K562 (cell line): Measurements from ENCODE around the gene OBSCN. TPM values are rescaled to one million over a fixed set of nuclear protein-coding genes. Genes with fewer than 3 reads are reported as not detected.

ENCODE experiments used
- ATAC-seq: fragments of 200-7000 bp; cut with Tn5 transposase; 3 replicates; pipeline ENCODE4 v1.9.1; 2020; ENCODE audit warnings: moderate library complexity
- BruUV-seq: library from RNA; stranded (reverse); fragments of 400-500 nt; replicated peaks from 2 replicates; lab custom pipeline; 2021; lab: Mats Ljungman, UMichigan
- CTCF ChIA-PET: fragments of 300-600 bp; formaldehyde crosslinking; extraction: SDS; loops from one replicate; lab custom pipeline; 2021; ENCODE audit warnings: low intra/inter-chr PET ratio; lab: Yijun Ruan, JAX
- POLR2A ChIA-PET: fragments of 300-600, 350-650 bp; sonication (Branson Sonifier 250); formaldehyde crosslinking; extraction: SDS; loops from one replicate; lab custom pipeline; 2021; ENCODE audit warnings: antibody characterized with exemption, inconsistent platforms; lab: Yijun Ruan, JAX
- DNase-seq, 4 experiments: peaks; one replicate each; pipeline versions ENCODE4 v3.0.0 to v3.0.0-alpha.2; 2011 to 2018; ENCODE audit warnings: low spot score in 3 of 4, mixed read lengths in 3 of 4; ENCODE audit errors: extremely low read depth in 1 of 4
- FAIRE-seq: peaks from 2 replicates; lab custom pipeline; 2011; peaks lifted over from hg19 to GRCh38; lab: Jason Lieb, UNC
- H2AFZ ChIP-seq: 2 replicates; pipeline ENCODE4 v1.6.0; 2011; ENCODE audit warnings: low read depth, low read length, control low read depth, inconsistent platforms
- H3K27ac ChIP-seq: fragments of 200-600 bp; 3 replicates; pipeline ENCODE4 v1.8.0; 2011; ENCODE audit warnings: low read depth, mild to moderate bottlenecking, control low read depth, inconsistent platforms, low read length, moderate library complexity, mixed read lengths; ENCODE audit errors: extremely low read depth
- H3K27me3 ChIP-seq, 2 experiments: fragments of 300-600 bp in 1 of 2; 2 replicates in 1 of 2; 3 replicates in 1 of 2; pipeline versions ENCODE4 v1.6.0 to v1.8.0; 2011; ENCODE audit warnings: inconsistent platforms in 2 of 2, low read length in 2 of 2, mild to moderate bottlenecking in 1 of 2, mixed read lengths in 1 of 2, moderate library complexity in 1 of 2; ENCODE audit not compliant: control insufficient read depth in 2 of 2, insufficient read depth in 2 of 2
- H3K36me3 ChIP-seq: fragments of 300-600 bp; 3 replicates; pipeline ENCODE4 v1.8.0; 2011; ENCODE audit warnings: mild to moderate bottlenecking, low read length, inconsistent platforms; ENCODE audit not compliant: control insufficient read depth, insufficient read depth
- H3K4me1 ChIP-seq, 2 experiments: fragments of 200-600 bp in 1 of 2; replicated peaks in 1 of 2; 2 replicates in 1 of 2; 3 replicates in 1 of 2; pipeline versions ENCODE4 v1.5.1 to v1.8.0; 2011; ENCODE audit warnings: inconsistent platforms in 2 of 2, low read length in 2 of 2, mild to moderate bottlenecking in 1 of 2, mixed read lengths in 1 of 2, moderate library complexity in 1 of 2; ENCODE audit not compliant: control insufficient read depth in 2 of 2, insufficient read depth in 2 of 2
- H3K4me2 ChIP-seq: 2 replicates; pipeline ENCODE4 v1.6.1; 2011; ENCODE audit warnings: low read length, control low read depth, inconsistent platforms, mixed read lengths; ENCODE audit not compliant: insufficient read depth
- H3K4me3 ChIP-seq: fragments of 200-600 bp; sonication (generic), shearing (Covaris generic); 2 replicates; pipeline ENCODE4 v1.5.1; 2016; ENCODE audit warnings: control low read depth, inconsistent platforms
- H3K79me2 ChIP-seq: fragments of 200-600 bp; 3 replicates; pipeline ENCODE4 v1.8.0; 2011; ENCODE audit warnings: low read length, inconsistent platforms; ENCODE audit not compliant: control insufficient read depth, insufficient read depth
- H3K9ac ChIP-seq, 2 experiments: 2 replicates each; pipeline versions ENCODE4 v1.6.0 to v1.6.1; 2011; ENCODE audit warnings: low read depth in 2 of 2, low read length in 2 of 2, control low read depth in 1 of 2, inconsistent platforms in 1 of 2, mild to moderate bottlenecking in 1 of 2, mixed read lengths in 1 of 2; ENCODE audit not compliant: insufficient read depth in 1 of 2
- H3K9me1 ChIP-seq: one replicate; pipeline ENCODE4 v1.6.0; 2011; ENCODE audit warnings: inconsistent platforms, mild to moderate bottlenecking, low read length, moderate library complexity; ENCODE audit not compliant: control insufficient read depth, insufficient read depth
- H3K9me3 ChIP-seq: replicated peaks from 2 replicates; pipeline ENCODE4 v1.5.1; 2011; ENCODE audit warnings: low read depth, low read length, inconsistent platforms; ENCODE audit not compliant: control insufficient read depth, insufficient read depth
- H4K20me1 ChIP-seq: replicated peaks from 2 replicates; pipeline ENCODE4 v1.6.1; 2011; ENCODE audit warnings: low read length, inconsistent platforms, mixed read lengths; ENCODE audit not compliant: control insufficient read depth, insufficient read depth
- BRF1 ChIP-seq: IDR thresholded peaks from 3 replicates; pipeline ENCODE4 v1.6.1; 2011; ENCODE audit warnings: borderline replicate concordance, mild to moderate bottlenecking; ENCODE audit not compliant: insufficient read length; ENCODE audit errors: extremely low read depth
- COPS2 ChIP-seq: fragments of 450-650 bp; conservative IDR thresholded peaks from 2 replicates; pipeline ENCODE4 v1.6.1; 2016; ENCODE audit warnings: mild to moderate bottlenecking, moderate library complexity
- DNMT1 ChIP-seq: fragments of 450-650 bp; IDR thresholded peaks from 2 replicates; pipeline ENCODE4 v1.6.1; 2016; ENCODE audit warnings: antibody characterized with exemption, mild to moderate bottlenecking
- GABPB2 ChIP-seq: fragments of 250-450 bp; sonication (Bioruptor Pico); conservative IDR thresholded peaks from 2 replicates; pipeline ENCODE4 v1.5.1; 2021; ENCODE audit warnings: mild to moderate bottlenecking
- GTF2E2 ChIP-seq: fragments of 200-800 bp; sonication (Bioruptor generic); IDR thresholded peaks from 2 replicates; pipeline ENCODE4 v1.6.1; 2016; ENCODE audit warnings: missing genetic modification characterization, missing compliant biosample characterization
- NCOA2 ChIP-seq, 2 experiments: fragments of 450-650 bp; IDR thresholded peaks; 2 replicates each; pipeline ENCODE4 v1.6.1; 2018; ENCODE audit warnings: mild to moderate bottlenecking in 2 of 2, moderate library complexity in 1 of 2; ENCODE audit not compliant: partially characterized antibody in 2 of 2
- NFIC ChIP-seq: fragments of 450-650 bp; IDR thresholded peaks from 2 replicates; pipeline ENCODE4 v1.6.1; 2017; ENCODE audit warnings: mild to moderate bottlenecking, inconsistent platforms
- ZNF3 ChIP-seq: fragments of 250-450 bp; sonication (Bioruptor Pico); IDR thresholded peaks from 2 replicates; pipeline ENCODE4 v1.5.0; 2021; ENCODE audit warnings: mild to moderate bottlenecking, moderate library complexity
- WGBS: fragments of 100-300 bp; shearing (Covaris generic); methylation state at CpG from one replicate; pipeline ENCODE4 v1.1.6; 2016; ENCODE audit warnings: low coverage, mixed read lengths; ENCODE audit not compliant: insufficient coverage; ENCODE audit errors: missing lambda C conversion rate; 5-methylcytosine and 5-hydroxymethylcytosine counted together
- in situ Hi-C: fragments of 300-500 bp; cut with MboI; formaldehyde crosslinking; loops from 4 replicates; pipeline ENCODE4 v1.15.0; 2018; ENCODE audit warnings: inconsistent platforms, mixed read lengths
- intact Hi-C: fragments of 100-400 bp; cut with micrococcal nuclease; formaldehyde crosslinking; loops from 2 replicates; pipeline ENCODE4 v1.14.2; 2022
- polyA plus RNA-seq, 8 experiments: library from polyadenylated mRNA; depleted of rRNA in 4 of 8; stranded (reverse) in 5 of 8; unstranded in 3 of 8; fragments of >200 nt; fragmentation: Nextera tagmentation in 2 of 8; fragmentation: Illumina TruSeq in 1 of 8; extraction: Ambion mirVana in 2 of 8; extraction: Trizol in 1 of 8; gene quantifications; 2 replicates each; pipeline versions ENCODE4 v1.2.1 to v1.2.3, GENCODE V29; 2011 to 2014; ENCODE audit warnings: inconsistent platforms in 1 of 8, missing spikeins in 1 of 8
- total RNA-seq, 7 experiments: library from RNA; depleted of rRNA in 6 of 7; stranded (reverse); fragments of >200 nt in 6 of 7; fragmentation: Illumina TruSeq in 2 of 7; extraction: Trizol in 2 of 7; gene quantifications; 2 replicates each; pipeline versions ENCODE4 v1.2.1 to v1.2.3, GENCODE V29; 2011 to 2021; ENCODE audit warnings: low replicate concordance in 1 of 7
- TF ChIP-seq, protein P1 (sequence below): IDR thresholded peaks from 2 replicates; pipeline ENCODE4 v1.6.1; 2011; ENCODE audit not compliant: insufficient read length; ENCODE audit errors: extremely low read depth
- TF ChIP-seq, protein P2 (sequence below), 3 experiments: IDR thresholded peaks in 2 of 3; conservative IDR thresholded peaks in 1 of 3; 2 replicates each; pipeline ENCODE4 v1.5.1; 2011 to 2012; ENCODE audit warnings: low read length in 3 of 3, mild to moderate bottlenecking in 3 of 3, control low read depth in 2 of 3, improper control_type of control experiment in 1 of 3, inconsistent platforms in 1 of 3, low read depth in 1 of 3, mixed read lengths in 1 of 3, moderate library complexity in 1 of 3; ENCODE audit not compliant: insufficient read depth in 2 of 3

Gene OBSCN
- total and polyA plus RNA-seq, 9 of the 15 experiments (the other 6 are each of a cell fraction or from before 2014, with no cell fraction given) = 0.18 to 19.7 (median 3.6) TPM

DNA sequence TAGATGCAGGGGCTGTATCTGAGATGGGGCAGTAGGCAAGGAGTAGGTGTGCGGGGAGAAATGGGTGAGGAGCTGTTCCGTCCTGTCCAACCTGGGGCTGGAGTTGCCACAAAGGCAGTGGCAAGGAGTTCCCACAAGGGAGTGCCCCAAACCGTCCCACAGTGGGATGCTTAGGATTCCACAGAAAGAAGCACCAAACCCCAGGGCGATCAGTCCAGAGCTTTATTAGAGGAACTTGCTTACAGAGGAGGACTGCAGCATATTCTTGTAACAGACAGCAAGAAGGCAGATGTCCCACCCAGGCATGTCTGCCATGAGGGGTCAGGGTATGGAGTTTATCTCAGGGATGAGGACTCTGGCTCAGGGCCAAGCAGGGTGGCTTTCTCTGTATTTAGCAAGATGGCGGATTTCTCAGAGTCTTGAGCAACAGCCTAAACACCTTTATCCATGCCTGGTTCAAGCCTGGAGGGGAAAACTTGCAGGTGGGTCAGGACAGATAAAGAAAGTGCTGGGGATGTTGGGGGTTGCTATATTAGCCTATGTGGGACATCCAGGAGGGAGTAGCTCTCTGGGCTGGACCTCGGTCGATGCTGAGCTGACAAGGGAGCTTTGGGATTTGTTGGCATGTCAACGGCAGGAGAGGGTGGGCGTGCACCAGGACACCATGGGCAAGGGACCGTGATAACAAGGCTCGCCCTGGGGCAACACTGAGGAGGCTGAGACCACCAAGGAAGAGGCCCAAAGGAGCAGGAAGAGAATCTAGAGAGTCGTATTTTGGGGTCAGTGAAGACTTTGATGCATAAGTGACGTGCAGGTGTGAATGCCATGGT is 32.8 kb downstream of the OBSCN start:
- ATAC-seq = no peak
- FAIRE-seq = no peak
- Histone ChIP-seq H3K4me2 (no peak overlapping the region), H3K79me2 (no peaks in the 10 kb centered on the region), H3K9me3 (peaks cover 19% of the 10 kb centered on the region), H2AFZ (no peak overlapping the region), H3K4me1 (no peaks in the 10 kb centered on the region), H3K27me3 (no peaks in the 10 kb centered on the region), H3K27ac (no peak overlapping the region), H3K36me3 (peaks cover 12% of the 10 kb centered on the region; the same call in 1 of the 3 replicates), H3K9me1 (no peaks in the 10 kb centered on the region), H3K9ac (no peak overlapping the region), H4K20me1 (no peaks in the 10 kb centered on the region), H3K4me3 (no peak overlapping the region)
- ChIA-PET CTCF (no interaction called here), POLR2A (no interaction called here)
- no TSS peak for BruUV-seq
- TF ChIP-seq NFIC = peak; percentile 62
- no peak for TF ChIP-seq GTF2E2 (tag)
- 10% methylated on average over 13 of the region's 13 CpGs for WGBS
- DNase-seq = no peak
- intact Hi-C loops (no loop called here), in situ Hi-C loops (no loop called here)

DNA sequence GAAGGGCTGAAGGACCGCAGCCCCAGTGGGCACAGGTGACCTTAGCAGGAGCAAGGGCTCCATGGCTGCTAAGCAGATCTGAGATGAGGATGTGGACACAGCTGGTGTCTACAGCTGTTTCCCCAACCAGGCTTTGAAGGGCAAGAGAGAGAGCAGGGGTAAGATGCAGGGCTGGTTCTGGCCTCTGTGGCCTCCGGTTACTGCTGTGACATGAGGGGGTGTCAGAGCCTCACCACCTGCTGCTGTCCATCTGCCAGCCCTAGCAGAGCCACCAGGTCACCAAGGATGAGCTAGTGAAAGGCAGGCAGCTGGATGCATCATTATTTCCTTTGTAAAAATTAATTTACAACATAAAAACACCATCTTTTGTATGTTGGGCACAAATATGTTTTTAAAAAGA is 33.4 kb downstream of the OBSCN start:
- ChIA-PET CTCF (no interaction called here), POLR2A (interaction anchor here (0.7 to 1.1 kb wide), 2 partner anchors 27 to 216 kb away, joined by 3 read pairs; no protein-coding TSS in a partner anchor)
- Histone ChIP-seq H4K20me1 (no peaks in the 10 kb centered on the region), H3K36me3 (peaks cover 12% of the 10 kb centered on the region; the same call in 1 of the 3 replicates), H3K27ac (no peak overlapping the region), H3K9ac (no peak overlapping the region), H3K79me2 (no peaks in the 10 kb centered on the region), H3K27me3 (no peaks in the 10 kb centered on the region), H3K4me2 (no peak overlapping the region), H3K4me3 (no peak overlapping the region), H2AFZ (no peak overlapping the region), H3K4me1 (no peaks in the 10 kb centered on the region), H3K9me1 (no peaks in the 10 kb centered on the region), H3K9me3 (peaks cover 21% of the 10 kb centered on the region)
- TF ChIP-seq DNMT1 = no peak
- TF ChIP-seq COPS2 = no peak
- no peak for TF ChIP-seq ZNF3
- no peak for TF ChIP-seq NCOA2 (IDR thresholded peaks at IDR 0.05; ENCODE audit: partially characterized antibody in 2 of 2)
- TF ChIP-seq NFIC = no peak
- no peak for TF ChIP-seq BRF1
- TF ChIP-seq GABPB2 (CRISPR knock-in tag) = no peak
- TF ChIP-seq, protein P1, sequence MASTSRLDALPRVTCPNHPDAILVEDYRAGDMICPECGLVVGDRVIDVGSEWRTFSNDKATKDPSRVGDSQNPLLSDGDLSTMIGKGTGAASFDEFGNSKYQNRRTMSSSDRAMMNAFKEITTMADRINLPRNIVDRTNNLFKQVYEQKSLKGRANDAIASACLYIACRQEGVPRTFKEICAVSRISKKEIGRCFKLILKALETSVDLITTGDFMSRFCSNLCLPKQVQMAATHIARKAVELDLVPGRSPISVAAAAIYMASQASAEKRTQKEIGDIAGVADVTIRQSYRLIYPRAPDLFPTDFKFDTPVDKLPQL = no peak
- TF ChIP-seq, protein P2, sequence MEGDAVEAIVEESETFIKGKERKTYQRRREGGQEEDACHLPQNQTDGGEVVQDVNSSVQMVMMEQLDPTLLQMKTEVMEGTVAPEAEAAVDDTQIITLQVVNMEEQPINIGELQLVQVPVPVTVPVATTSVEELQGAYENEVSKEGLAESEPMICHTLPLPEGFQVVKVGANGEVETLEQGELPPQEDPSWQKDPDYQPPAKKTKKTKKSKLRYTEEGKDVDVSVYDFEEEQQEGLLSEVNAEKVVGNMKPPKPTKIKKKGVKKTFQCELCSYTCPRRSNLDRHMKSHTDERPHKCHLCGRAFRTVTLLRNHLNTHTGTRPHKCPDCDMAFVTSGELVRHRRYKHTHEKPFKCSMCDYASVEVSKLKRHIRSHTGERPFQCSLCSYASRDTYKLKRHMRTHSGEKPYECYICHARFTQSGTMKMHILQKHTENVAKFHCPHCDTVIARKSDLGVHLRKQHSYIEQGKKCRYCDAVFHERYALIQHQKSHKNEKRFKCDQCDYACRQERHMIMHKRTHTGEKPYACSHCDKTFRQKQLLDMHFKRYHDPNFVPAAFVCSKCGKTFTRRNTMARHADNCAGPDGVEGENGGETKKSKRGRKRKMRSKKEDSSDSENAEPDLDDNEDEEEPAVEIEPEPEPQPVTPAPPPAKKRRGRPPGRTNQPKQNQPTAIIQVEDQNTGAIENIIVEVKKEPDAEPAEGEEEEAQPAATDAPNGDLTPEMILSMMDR (IDR thresholded peaks at IDR 0.05 in 2 of 3, conservative IDR thresholded peaks at IDR 0.05 in 1 of 3; ENCODE audit: insufficient read depth in 2 of 3, low read depth in 1 of 3, low read length in 3 of 3) = no peak
- intact Hi-C loops (no loop called here), in situ Hi-C loops (no loop called here)
- no TSS peak for BruUV-seq
- no peak for DNase-seq
- 10% methylated on average over 2 of the region's 2 CpGs for WGBS
- FAIRE-seq = no peak
- no peak for ATAC-seq
